GM21529 (cell line): ENCODE results near the gene HNRNPLL.
"Not testable (repeated sequence)": the region's sequence is repeated elsewhere in the genome, so short reads cannot be mapped to it uniquely, and the experiment has no call there.

Experiments used
- ATAC-seq: cut with Tn5 transposase; IDR thresholded peaks from one replicate; pipeline ENCODE4 v1.9.1; 2021; ENCODE audit not compliant: unreplicated experiment

The HNRNPLL gene

GRCh38 chr2:38620282-38620977 lies 17.7 kb upstream of the HNRNPLL start:
- no peak for ATAC-seq

- no peak for ATAC-seq
Measured at GRCh38 chr2:38619458-38620164, 16.9 kb upstream of the HNRNPLL start.

- no peak for ATAC-seq
Measured at GRCh38 chr2:38617301-38617700, 14.6 kb upstream of the HNRNPLL start.

- ATAC-seq: no peak
Measured at GRCh38 chr2:38615237-38615636, 12.5 kb upstream of the HNRNPLL start.

GRCh38 chr2:38613849-38614213 lies 11.1 kb upstream of the HNRNPLL start:
- no peak for ATAC-seq

GRCh38 chr2:38613126-38613848 lies 10.6 kb upstream of the HNRNPLL start:
- no peak for ATAC-seq

- peak; percentile 71 for ATAC-seq
Measured at GRCh38 chr2:38610851-38611801, 8.4 kb upstream of the HNRNPLL start.

GRCh38 chr2:38609246-38609645 lies 6.5 kb upstream of the HNRNPLL start:
- ATAC-seq: not testable (repeated sequence)

- no peak for ATAC-seq
Measured at GRCh38 chr2:38608755-38609154, 6.0 kb upstream of the HNRNPLL start.

GRCh38 chr2:38605298-38605830 lies 2.6 kb upstream of the HNRNPLL start:
- no peak for ATAC-seq

- ATAC-seq: peak; percentile 47
Measured at GRCh38 chr2:38603402-38604290, 918 bp upstream of the HNRNPLL start.

GRCh38 chr2:38602136-38602731 lies 494 bp downstream of the HNRNPLL start:
- peak; percentile 20 for ATAC-seq

GRCh38 chr2:38601463-38602135 lies 1.1 kb downstream of the HNRNPLL start:
- no peak for ATAC-seq

- ATAC-seq: no peak
Measured at GRCh38 chr2:38600921-38601455, 1.7 kb downstream of the HNRNPLL start.

- ATAC-seq: no peak
Measured at GRCh38 chr2:38600242-38600891, 2.4 kb downstream of the HNRNPLL start.

GRCh38 chr2:38599706-38600105 lies 3.0 kb downstream of the HNRNPLL start:
- no peak for ATAC-seq

- ATAC-seq: no peak
Measured at GRCh38 chr2:38598991-38599295, 3.8 kb downstream of the HNRNPLL start.
